Umbilical cord (tissue), 1 donor: Measurements from ENCODE around the gene XBP1. TPM values are rescaled to one million over a fixed set of nuclear protein-coding genes. Genes with fewer than 3 reads are reported as not detected.

Source experiments
- total RNA-seq: library from RNA; depleted of rRNA; stranded (reverse); fragments of >200 nt; gene quantifications from one replicate; pipeline ENCODE4 v1.2.3, GENCODE V29; 2014; ENCODE audit warnings: low replicate concordance; ENCODE audit not compliant: insufficient read depth

XBP1 gene
- total RNA-seq, 1 donor from 2014 or later, result 264 TPM

Other genes with a start within 250 kb of the XBP1 start
- 88.8 TPM for gene TTC28, start 120.7 kb downstream of the XBP1 start, total RNA-seq
- gene CHEK2, start 58.7 kb downstream of the XBP1 start, total RNA-seq, result 92.2 TPM
- 10.8 TPM for gene HSCB, start 58.5 kb downstream of the XBP1 start, total RNA-seq
- gene CCDC117, start 27.9 kb downstream of the XBP1 start, total RNA-seq, result 33.2 TPM
- gene ZNRF3, start 83.0 kb upstream of the XBP1 start, total RNA-seq, result 7.7 TPM